Cerebellar cortex (tissue), 1 donor: ENCODE data around the gene LRRC9.
"Not testable (repeated sequence)": the region's sequence is repeated elsewhere in the genome, so short reads cannot be mapped to it uniquely, and the experiment has no call there.

Experiments
- DNase-seq: peaks from one replicate; pipeline ENCODE4 v3.0.0-alpha.2; 2015; ENCODE audit warnings: low spot score

The LRRC9 gene

GRCh38 chr14:59919570-59920377 lies at the start of gene LRRC9:
LRRC9 (plus strand) TSS chr14:59920144.
- DNase-seq = peak; percentile 83

GRCh38 chr14:59870277-59871165 lies 49.4 kb upstream of the LRRC9 start, which contains the start of gene RTN1:
RTN1 (minus strand) TSS chr14:59870776; CDS start chr14:59870630, 146 bp downstream.
- peak; percentile 83 for DNase-seq

- no peak for DNase-seq
Observed at GRCh38 chr14:59871166-59871495, 48.8 kb upstream of the LRRC9 start.

- no peak for DNase-seq
Observed at GRCh38 chr14:59882957-59883356, 37.0 kb upstream of the LRRC9 start.

GRCh38 chr14:59890676-59891075 lies 29.3 kb upstream of the LRRC9 start:
- peak; percentile 57 for DNase-seq

- DNase-seq = no peak
Observed at GRCh38 chr14:59895721-59896120, 24.2 kb upstream of the LRRC9 start.

- DNase-seq = peak; percentile 47
Observed at GRCh38 chr14:59897757-59898383, 22.1 kb upstream of the LRRC9 start.

- DNase-seq = no peak
Observed at GRCh38 chr14:59900556-59900955, 19.4 kb upstream of the LRRC9 start.

GRCh38 chr14:59904184-59904583 lies 15.8 kb upstream of the LRRC9 start:
- no peak for DNase-seq

GRCh38 chr14:59905188-59905587 lies 14.8 kb upstream of the LRRC9 start:
- DNase-seq = no peak

- no peak for DNase-seq
Observed at GRCh38 chr14:59912443-59912842, 7.5 kb upstream of the LRRC9 start.

GRCh38 chr14:59913187-59913586 lies 6.8 kb upstream of the LRRC9 start:
- DNase-seq = no peak

- peak; percentile 77 for DNase-seq
Observed at GRCh38 chr14:59918824-59919569, 947 bp upstream of the LRRC9 start.

GRCh38 chr14:59920378-59920683 lies 387 bp downstream of the LRRC9 start:
- DNase-seq = no peak

- no peak for DNase-seq
Observed at GRCh38 chr14:59925797-59926196, 5.9 kb downstream of the LRRC9 start.

GRCh38 chr14:59926534-59926933 lies 6.6 kb downstream of the LRRC9 start:
- no peak for DNase-seq

GRCh38 chr14:59931237-59931636 lies 11.3 kb downstream of the LRRC9 start:
- no peak for DNase-seq

GRCh38 chr14:59936145-59936544 lies 16.2 kb downstream of the LRRC9 start:
- DNase-seq = no peak

GRCh38 chr14:59939828-59940227 lies 19.9 kb downstream of the LRRC9 start:
- DNase-seq = no peak

GRCh38 chr14:59942296-59942862 lies 22.4 kb downstream of the LRRC9 start:
- not testable (repeated sequence) for DNase-seq

GRCh38 chr14:59944909-59945308 lies 25.0 kb downstream of the LRRC9 start:
- no peak for DNase-seq

GRCh38 chr14:59952141-59952540 lies 32.2 kb downstream of the LRRC9 start:
- not testable (repeated sequence) for DNase-seq
